Lower leg skin (tissue), 3 donors: Measurements from ENCODE around the gene PDLIM5.

Source experiments
- POLR2A ChIP-seq, 2 donors: fragments of 450-650 bp; IDR thresholded peaks; one replicate each; pipeline ENCODE4 v1.6.1; 2016 to 2017; ENCODE audit warnings: antibody characterized with exemption in 2 of 2, mild to moderate bottlenecking in 1 of 2, moderate library complexity in 1 of 2
- TF ChIP-seq, protein P1 (sequence below), 3 donors: fragments of 450-650 bp; IDR thresholded peaks; one replicate each; pipeline ENCODE4 v1.5.1; 2016; ENCODE audit warnings: antibody characterized with exemption in 3 of 3, mild to moderate bottlenecking in 3 of 3, moderate library complexity in 2 of 3

DNA sequence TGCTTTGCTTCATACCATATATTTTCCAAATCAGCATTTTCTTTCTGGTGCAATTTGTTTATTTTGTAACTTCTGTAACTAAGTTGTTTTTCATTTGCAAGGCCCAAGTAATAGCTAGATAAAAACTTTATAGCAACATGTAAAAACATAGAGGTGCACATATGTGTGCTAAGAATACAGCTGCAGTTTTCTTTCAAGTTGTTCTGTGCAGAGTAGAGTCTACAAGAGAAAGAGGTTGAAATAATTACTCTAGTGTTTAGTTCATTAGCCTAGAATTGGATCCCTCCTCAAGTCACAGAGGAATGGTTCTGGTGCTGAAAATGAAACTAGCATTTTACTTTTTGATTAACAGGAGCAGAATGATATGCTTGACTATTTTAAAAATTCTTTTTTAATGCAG is 32.2 kb upstream of the PDLIM5 start:
- TF ChIP-seq, protein P1, sequence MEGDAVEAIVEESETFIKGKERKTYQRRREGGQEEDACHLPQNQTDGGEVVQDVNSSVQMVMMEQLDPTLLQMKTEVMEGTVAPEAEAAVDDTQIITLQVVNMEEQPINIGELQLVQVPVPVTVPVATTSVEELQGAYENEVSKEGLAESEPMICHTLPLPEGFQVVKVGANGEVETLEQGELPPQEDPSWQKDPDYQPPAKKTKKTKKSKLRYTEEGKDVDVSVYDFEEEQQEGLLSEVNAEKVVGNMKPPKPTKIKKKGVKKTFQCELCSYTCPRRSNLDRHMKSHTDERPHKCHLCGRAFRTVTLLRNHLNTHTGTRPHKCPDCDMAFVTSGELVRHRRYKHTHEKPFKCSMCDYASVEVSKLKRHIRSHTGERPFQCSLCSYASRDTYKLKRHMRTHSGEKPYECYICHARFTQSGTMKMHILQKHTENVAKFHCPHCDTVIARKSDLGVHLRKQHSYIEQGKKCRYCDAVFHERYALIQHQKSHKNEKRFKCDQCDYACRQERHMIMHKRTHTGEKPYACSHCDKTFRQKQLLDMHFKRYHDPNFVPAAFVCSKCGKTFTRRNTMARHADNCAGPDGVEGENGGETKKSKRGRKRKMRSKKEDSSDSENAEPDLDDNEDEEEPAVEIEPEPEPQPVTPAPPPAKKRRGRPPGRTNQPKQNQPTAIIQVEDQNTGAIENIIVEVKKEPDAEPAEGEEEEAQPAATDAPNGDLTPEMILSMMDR (IDR thresholded peaks at IDR 0.05) = no peak
- TF ChIP-seq POLR2A (IDR thresholded peaks at IDR 0.05) = no peak
